H9 (cell line): ENCODE results near the gene CCDC127. TPM values are rescaled to one million over a fixed set of nuclear protein-coding genes. Genes with fewer than 3 reads are reported as not detected.

Experiments used
- DNase-seq: peaks from one replicate; pipeline ENCODE4 v3.0.0-alpha.2; 2017
- H2AFZ ChIP-seq: one replicate; pipeline ENCODE4 v1.6.1; 2013; ENCODE audit warnings: mild to moderate bottlenecking, low read length, control low read depth, moderate library complexity
- H2AK5ac ChIP-seq: 2 replicates; pipeline ENCODE4 v1.6.1; 2013; ENCODE audit warnings: low read length, control low read depth, mixed read lengths; ENCODE audit not compliant: insufficient read length
- H2BK120ac ChIP-seq: one replicate; pipeline ENCODE4 v1.6.1; 2013; ENCODE audit warnings: low read depth, mild to moderate bottlenecking, low read length, control low read depth, inconsistent platforms; ENCODE audit not compliant: poor library complexity, severe bottlenecking
- H2BK12ac ChIP-seq: 2 replicates; pipeline ENCODE4 v1.6.1; 2013; ENCODE audit warnings: low read length, control low read depth, mixed read lengths, low read depth; ENCODE audit not compliant: insufficient read length
- H2BK15ac ChIP-seq: 2 replicates; pipeline ENCODE4 v1.6.1; 2013; ENCODE audit warnings: low read depth, low read length, control low read depth
- H2BK20ac ChIP-seq: one replicate; pipeline ENCODE4 v1.6.1; 2013; ENCODE audit warnings: low read depth, mild to moderate bottlenecking, low read length, control low read depth, inconsistent platforms; ENCODE audit not compliant: poor library complexity, severe bottlenecking
- H2BK5ac ChIP-seq: 2 replicates; pipeline ENCODE4 v1.6.1; 2013; ENCODE audit warnings: low read length, control low read depth, mixed read lengths; ENCODE audit not compliant: insufficient read length
- H3K14ac ChIP-seq: 2 replicates; pipeline ENCODE4 v1.6.1; 2013; ENCODE audit warnings: low read length, control low read depth; ENCODE audit not compliant: insufficient read depth
- H3K18ac ChIP-seq: 2 replicates; pipeline ENCODE4 v1.6.1; 2013; ENCODE audit warnings: low read depth, mild to moderate bottlenecking, mixed read lengths, low read length, control low read depth; ENCODE audit not compliant: insufficient read length
- H3K23ac ChIP-seq: 2 replicates; pipeline ENCODE4 v1.6.1; 2013; ENCODE audit warnings: low read length, control low read depth, mixed read lengths, low read depth; ENCODE audit not compliant: insufficient read length
- H3K23me2 ChIP-seq: 2 replicates; pipeline ENCODE4 v1.6.1; 2013; ENCODE audit warnings: low read depth, mild to moderate bottlenecking, mixed read lengths, low read length, control low read depth; ENCODE audit not compliant: insufficient read length, poor library complexity, severe bottlenecking
- H3K27ac ChIP-seq: 2 replicates; pipeline ENCODE4 v1.5.1; 2013; ENCODE audit warnings: low read length, control low read depth, mixed read lengths, low read depth; ENCODE audit not compliant: insufficient read length
- H3K27me3 ChIP-seq: 2 replicates; pipeline ENCODE4 v1.6.1; 2013; ENCODE audit warnings: low read length, control low read depth, inconsistent platforms; ENCODE audit not compliant: insufficient read depth
- H3K4ac ChIP-seq: 2 replicates; pipeline ENCODE4 v1.6.1; 2013; ENCODE audit warnings: low read depth, mild to moderate bottlenecking, control low read depth, inconsistent platforms, low read length, moderate library complexity
- H3K4me1 ChIP-seq: 2 replicates; pipeline ENCODE4 v1.6.1; 2013; ENCODE audit warnings: low read length, control low read depth, inconsistent platforms; ENCODE audit not compliant: insufficient read depth
- H3K4me2 ChIP-seq: 2 replicates; pipeline ENCODE4 v1.6.1; 2013; ENCODE audit warnings: low read length, control low read depth, mixed read lengths; ENCODE audit not compliant: insufficient read length, insufficient read depth
- H3K56ac ChIP-seq: 2 replicates; pipeline ENCODE4 v1.6.1; 2013; ENCODE audit warnings: low read depth, mild to moderate bottlenecking, mixed read lengths, low read length, control low read depth; ENCODE audit not compliant: insufficient read length
- H3K79me1 ChIP-seq: 2 replicates; pipeline ENCODE4 v1.6.1; 2013; ENCODE audit warnings: low read depth, mild to moderate bottlenecking, moderate library complexity, low read length, control low read depth, inconsistent platforms; ENCODE audit not compliant: insufficient read depth, poor library complexity, severe bottlenecking
- H3K79me2 ChIP-seq: 2 replicates; pipeline ENCODE4 v1.6.1; 2013; ENCODE audit warnings: low read length, control low read depth, inconsistent platforms; ENCODE audit not compliant: insufficient read depth
- H3K9ac ChIP-seq: 2 replicates; pipeline ENCODE4 v1.6.1; 2013; ENCODE audit warnings: low read length, control low read depth, mixed read lengths; ENCODE audit not compliant: insufficient read length; ENCODE audit errors: extremely low read depth
- H3K9me3 ChIP-seq: one replicate; pipeline ENCODE4 v1.6.1; 2013; ENCODE audit warnings: low read depth, low read length, inconsistent platforms; ENCODE audit not compliant: control insufficient read depth
- H3T11ph ChIP-seq: one replicate; pipeline ENCODE4 v1.6.1; 2013; ENCODE audit warnings: mild to moderate bottlenecking, low read length, control low read depth, inconsistent platforms
- H4K20me1 ChIP-seq: one replicate; pipeline ENCODE4 v1.6.1; 2013; ENCODE audit not compliant: control insufficient read depth, insufficient read length, insufficient read depth
- H4K5ac ChIP-seq: 2 replicates; pipeline ENCODE4 v1.6.1; 2013; ENCODE audit warnings: low read depth, mild to moderate bottlenecking, mixed read lengths, low read length, control low read depth; ENCODE audit not compliant: insufficient read length
- H4K8ac ChIP-seq: replicated peaks from 2 replicates; pipeline ENCODE4 v1.6.1; 2013; ENCODE audit warnings: low read length, control low read depth, mixed read lengths, low read depth; ENCODE audit not compliant: insufficient read length
- H4K91ac ChIP-seq: 2 replicates; pipeline ENCODE4 v1.6.1; 2013; ENCODE audit warnings: low read depth, mild to moderate bottlenecking, moderate library complexity, mixed read lengths, low read length, control low read depth; ENCODE audit not compliant: insufficient read length
- H3K27ac Mint-ChIP-seq, 3 experiments: 2 replicates in 2 of 3; 3 replicates in 1 of 3; pipeline ENCODE4 v1.8.0; 2020 to 2021; ENCODE audit warnings: mixed read lengths in 3 of 3, mild to moderate bottlenecking in 1 of 3, moderate library complexity in 1 of 3
- H3K27me3 Mint-ChIP-seq: 2 replicates; pipeline ENCODE4 v1.8.0; 2021; ENCODE audit warnings: low read depth, mild to moderate bottlenecking, moderate library complexity, mixed read lengths
- H3K36me3 Mint-ChIP-seq, 3 experiments: 2 replicates in 2 of 3; 3 replicates in 1 of 3; pipeline ENCODE4 v1.8.0; 2020 to 2021; ENCODE audit warnings: low read depth in 3 of 3, mixed read lengths in 3 of 3; ENCODE audit not compliant: insufficient read depth in 1 of 3
- H3K4me1 Mint-ChIP-seq, 2 experiments: 2 replicates each; pipeline ENCODE4 v1.8.0; 2020; ENCODE audit warnings: mixed read lengths in 2 of 2
- H3K4me3 Mint-ChIP-seq, 2 experiments: 2 replicates in 1 of 2; 3 replicates in 1 of 2; pipeline ENCODE4 v1.8.0; 2020 to 2021; ENCODE audit warnings: mild to moderate bottlenecking in 2 of 2, mixed read lengths in 2 of 2, moderate library complexity in 1 of 2
- H3K9me3 Mint-ChIP-seq, 2 experiments: 2 replicates in 1 of 2; 3 replicates in 1 of 2; pipeline ENCODE4 v1.8.0; 2020; ENCODE audit warnings: mild to moderate bottlenecking in 2 of 2, mixed read lengths in 2 of 2, moderate library complexity in 1 of 2
- CTCF ChIP-seq: fragments of 200-600 bp; sonication (generic); conservative IDR thresholded peaks from 3 replicates; pipeline ENCODE4 v1.8.0; 2021; ENCODE audit warnings: antibody characterized with exemption, mild to moderate bottlenecking
- WGBS: extraction: QIAGEN DNeasy Blood & Tissue Kit; methylation state at CpG from one replicate; pipeline ENCODE4 v1.1.7; 2013; ENCODE audit warnings: missing lambda C conversion rate, low lambda C conversion rate, mixed read lengths; ENCODE audit not compliant: insufficient read length; ENCODE audit errors: extremely low coverage; 5-methylcytosine and 5-hydroxymethylcytosine counted together
- total RNA-seq: library from RNA; stranded (reverse); gene quantifications from 2 replicates; pipeline ENCODE4 v1.2.1, GENCODE V29; 2021

Gene CCDC127
- total RNA-seq, 1 experiment from 2014 or later: 9.0 TPM

DNA sequence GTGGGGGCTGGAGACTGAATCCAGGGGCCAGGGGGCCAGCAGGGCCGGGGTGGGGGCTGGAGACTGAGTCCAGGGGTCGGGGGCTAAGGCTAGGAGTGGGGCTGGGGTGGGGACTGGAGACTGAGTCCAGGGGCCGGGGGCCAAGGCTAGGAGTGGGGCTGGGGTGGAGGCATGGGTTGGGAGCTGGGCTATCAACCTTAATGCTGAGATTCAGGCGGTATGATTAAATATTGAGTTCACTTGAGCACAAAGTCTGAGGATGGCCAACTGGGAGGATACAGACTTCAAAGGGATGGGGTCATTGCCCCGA, 43.7 kb downstream of the CCDC127 start:
- Mint-ChIP-seq H3K4me1 (no peaks in the 10 kb centered on the region), H3K27me3 (no peaks in the 10 kb centered on the region; the same call in 1 of the 2 replicates), H3K27ac (no peak overlapping the region), H3K4me3 (no peak overlapping the region), H3K36me3 (peaks cover 4 to 42% (median 42%) of the 10 kb centered on the region in 3 experiments; a peak in 6 of 7 replicates), H3K9me3 (no peaks in the 10 kb centered on the region)
- DNase-seq: no peak
- H3K14ac ChIP-seq: no peak overlapping the region
- no peak for TF ChIP-seq CTCF
- H3K4me1 ChIP-seq: no peaks in the 10 kb centered on the region
- no peak overlapping the region for H2AK5ac ChIP-seq
- H3K23ac ChIP-seq: no peak overlapping the region
- no CpG with 5 or more reads among the region's 5 CpGs for WGBS
- H2AFZ ChIP-seq: no peak overlapping the region
- no peak overlapping the region for H3K4ac ChIP-seq
- H4K91ac ChIP-seq: no peak overlapping the region
- no peak overlapping the region for H2BK20ac ChIP-seq
- H3K27ac ChIP-seq: no peak overlapping the region
- H2BK5ac ChIP-seq: no peak overlapping the region
- no peak overlapping the region for H3K4me2 ChIP-seq
- no peaks in the 10 kb centered on the region for H3K79me1 ChIP-seq
- H3K9ac ChIP-seq: no peak overlapping the region
- H3K56ac ChIP-seq: no peak overlapping the region
- H3K23me2 ChIP-seq: no peaks in the 10 kb centered on the region
- no peak overlapping the region for H2BK12ac ChIP-seq
- no peak overlapping the region for H3T11ph ChIP-seq
- no peak overlapping the region for H2BK15ac ChIP-seq
- no peak overlapping the region for H4K5ac ChIP-seq
- H3K9me3 ChIP-seq: no peaks in the 10 kb centered on the region
- no peaks in the 10 kb centered on the region for H4K20me1 ChIP-seq
- no peak overlapping the region for H2BK120ac ChIP-seq
- no peak overlapping the region for H4K8ac ChIP-seq
- H3K79me2 ChIP-seq: no peaks in the 10 kb centered on the region
- no peaks in the 10 kb centered on the region for H3K27me3 ChIP-seq
- no peak overlapping the region for H3K18ac ChIP-seq
